Endodermal cell (in vitro differentiated cells): Measurements from ENCODE around the gene KCNAB2. TPM values are rescaled to one million over a fixed set of nuclear protein-coding genes. Genes with fewer than 3 reads are reported as not detected.

Source experiments
- DNase-seq: peaks from one replicate; pipeline ENCODE4 v3.0.0-alpha.2; 2017
- H3K27ac ChIP-seq: 2 replicates; pipeline ENCODE4 v1.5.1; 2013; ENCODE audit warnings: mild to moderate bottlenecking, low read depth, low read length, moderate library complexity
- H3K27me3 ChIP-seq: 2 replicates; pipeline ENCODE4 v1.6.1; 2013; ENCODE audit warnings: mild to moderate bottlenecking, low read length, moderate library complexity; ENCODE audit not compliant: insufficient read depth, control insufficient read depth, poor library complexity, severe bottlenecking
- H3K36me3 ChIP-seq: 2 replicates; pipeline ENCODE4 v1.7.0; 2013; ENCODE audit warnings: mild to moderate bottlenecking, low read length, moderate library complexity; ENCODE audit not compliant: control insufficient read depth, insufficient read depth
- H3K4me1 ChIP-seq: one replicate; pipeline ENCODE4 v1.7.0; 2013; ENCODE audit warnings: low read length; ENCODE audit not compliant: control insufficient read depth, insufficient read depth
- H3K4me3 ChIP-seq: 2 replicates; pipeline ENCODE4 v1.5.1; 2013; ENCODE audit warnings: mild to moderate bottlenecking, low read length, moderate library complexity
- H3K9ac ChIP-seq: 2 replicates; pipeline ENCODE4 v1.6.1; 2013; ENCODE audit warnings: mild to moderate bottlenecking, low read length, moderate library complexity; ENCODE audit not compliant: poor library complexity, severe bottlenecking; ENCODE audit errors: extremely low read depth
- H3K9me3 ChIP-seq: 2 replicates; pipeline ENCODE4 v1.6.1; 2013; ENCODE audit warnings: mild to moderate bottlenecking, low read length, moderate library complexity; ENCODE audit not compliant: control insufficient read depth
- H3K27ac Mint-ChIP-seq: 2 replicates; pipeline ENCODE4 v1.8.0; 2020; ENCODE audit warnings: mixed read lengths
- H3K27me3 Mint-ChIP-seq: 2 replicates; pipeline ENCODE4 v1.8.0; 2021; ENCODE audit warnings: mild to moderate bottlenecking, mixed read lengths; ENCODE audit not compliant: insufficient read depth
- H3K36me3 Mint-ChIP-seq: 2 replicates; pipeline ENCODE4 v1.8.0; 2020; ENCODE audit warnings: low read depth, mixed read lengths
- H3K4me1 Mint-ChIP-seq: 2 replicates; pipeline ENCODE4 v1.8.0; 2020; ENCODE audit warnings: mixed read lengths
- H3K4me3 Mint-ChIP-seq: 2 replicates; pipeline ENCODE4 v1.8.0; 2020; ENCODE audit warnings: mild to moderate bottlenecking, moderate library complexity, mixed read lengths
- H3K9me3 Mint-ChIP-seq: 2 replicates; pipeline ENCODE4 v1.8.0; 2020; ENCODE audit warnings: mild to moderate bottlenecking, mixed read lengths
- WGBS, 2 experiments: methylation state at CpG; one replicate each; pipeline versions ENCODE4 v1.1.5 to v1.1.7; 2013; ENCODE audit warnings: missing lambda C conversion rate in 2 of 2, mixed read lengths in 1 of 2; ENCODE audit not compliant: insufficient coverage in 1 of 2, insufficient read length in 1 of 2; 5-methylcytosine and 5-hydroxymethylcytosine counted together
- total RNA-seq, 2 donors: library from RNA; stranded (reverse); fragmentation: NEBNext Ultra II Directional in 1 of 2; extraction: Animal tissue kit (Norgen Biotek cat#: 25700) in 1 of 2; gene quantifications; 2 replicates in 1 of 2; 3 replicates in 1 of 2; pipeline ENCODE4 v1.2.1, GENCODE V29; 2021
- TF ChIP-seq, protein P1 (sequence below): fragments of 200-600 bp; sonication (generic); conservative IDR thresholded peaks from 2 replicates; pipeline ENCODE4 v1.5.0; 2021; ENCODE audit warnings: antibody characterized with exemption, mild to moderate bottlenecking

Gene KCNAB2
- total RNA-seq, 2 donors from 2014 or later = 14.9 to 22.9 TPM

GRCh38 chr1:6123083-6123482 lies 77.4 kb downstream of the KCNAB2 start:
- Mint-ChIP-seq H3K9me3 (no peaks in the 10 kb centered on the region), H3K27me3 (peaks cover 16% of the 10 kb centered on the region), H3K4me3 (no peak overlapping the region), H3K4me1 (no peaks in the 10 kb centered on the region), H3K27ac (no peak overlapping the region), H3K36me3 (no peaks in the 10 kb centered on the region)
- H3K36me3 ChIP-seq = no peaks in the 10 kb centered on the region
- no peaks in the 10 kb centered on the region for H3K4me1 ChIP-seq
- no peaks in the 10 kb centered on the region for H3K27me3 ChIP-seq
- DNase-seq = no peak
- TF ChIP-seq, protein P1, sequence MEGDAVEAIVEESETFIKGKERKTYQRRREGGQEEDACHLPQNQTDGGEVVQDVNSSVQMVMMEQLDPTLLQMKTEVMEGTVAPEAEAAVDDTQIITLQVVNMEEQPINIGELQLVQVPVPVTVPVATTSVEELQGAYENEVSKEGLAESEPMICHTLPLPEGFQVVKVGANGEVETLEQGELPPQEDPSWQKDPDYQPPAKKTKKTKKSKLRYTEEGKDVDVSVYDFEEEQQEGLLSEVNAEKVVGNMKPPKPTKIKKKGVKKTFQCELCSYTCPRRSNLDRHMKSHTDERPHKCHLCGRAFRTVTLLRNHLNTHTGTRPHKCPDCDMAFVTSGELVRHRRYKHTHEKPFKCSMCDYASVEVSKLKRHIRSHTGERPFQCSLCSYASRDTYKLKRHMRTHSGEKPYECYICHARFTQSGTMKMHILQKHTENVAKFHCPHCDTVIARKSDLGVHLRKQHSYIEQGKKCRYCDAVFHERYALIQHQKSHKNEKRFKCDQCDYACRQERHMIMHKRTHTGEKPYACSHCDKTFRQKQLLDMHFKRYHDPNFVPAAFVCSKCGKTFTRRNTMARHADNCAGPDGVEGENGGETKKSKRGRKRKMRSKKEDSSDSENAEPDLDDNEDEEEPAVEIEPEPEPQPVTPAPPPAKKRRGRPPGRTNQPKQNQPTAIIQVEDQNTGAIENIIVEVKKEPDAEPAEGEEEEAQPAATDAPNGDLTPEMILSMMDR = no peak
- H3K4me3 ChIP-seq = no peak overlapping the region
- H3K9ac ChIP-seq = no peak overlapping the region
- no peaks in the 10 kb centered on the region for H3K9me3 ChIP-seq
- WGBS, 2 experiments = 82 to 94% methylated on average over 3 to 7 of the region's 7 CpGs
- H3K27ac ChIP-seq = no peak overlapping the region

- H3K9ac ChIP-seq = no peak overlapping the region
- no peak overlapping the region for H3K4me3 ChIP-seq
- TF ChIP-seq, protein P1 = no peak
- no peak overlapping the region for H3K27ac Mint-ChIP-seq
- H3K36me3 ChIP-seq = no peaks in the 10 kb centered on the region
- no peaks in the 10 kb centered on the region for H3K4me1 Mint-ChIP-seq
- no peak overlapping the region for H3K4me3 Mint-ChIP-seq
- no peak for DNase-seq
- peaks cover 21% of the 10 kb centered on the region for H3K27me3 Mint-ChIP-seq
- H3K4me1 ChIP-seq = no peaks in the 10 kb centered on the region
- no peaks in the 10 kb centered on the region for H3K9me3 Mint-ChIP-seq
- WGBS, 2 experiments = 93 to 100% methylated on average over 1 to 10 of the region's 10 CpGs
- no peak overlapping the region for H3K27ac ChIP-seq
- H3K9me3 ChIP-seq = no peaks in the 10 kb centered on the region
- H3K36me3 Mint-ChIP-seq = no peaks in the 10 kb centered on the region
- no peaks in the 10 kb centered on the region for H3K27me3 ChIP-seq
These were observed 78.1 kb downstream of the KCNAB2 start for GRCh38 chr1:6123816-6124215.

- Histone ChIP-seq H3K4me1 (no peaks in the 10 kb centered on the region), H3K4me3 (no peak overlapping the region), H3K27me3 (no peaks in the 10 kb centered on the region), H3K36me3 (no peaks in the 10 kb centered on the region), H3K9ac (no peak overlapping the region), H3K27ac (no peak overlapping the region), H3K9me3 (no peaks in the 10 kb centered on the region)
- Mint-ChIP-seq H3K27ac (no peak overlapping the region), H3K9me3 (no peaks in the 10 kb centered on the region), H3K4me3 (no peak overlapping the region), H3K36me3 (no peaks in the 10 kb centered on the region), H3K27me3 (peaks cover 27% of the 10 kb centered on the region), H3K4me1 (no peaks in the 10 kb centered on the region)
- TF ChIP-seq, protein P1 = no peak
- DNase-seq = no peak
- 80 to 95% methylated on average over 1 to 12 of the region's 12 CpGs for WGBS, 2 experiments
These were observed 78.7 kb downstream of the KCNAB2 start for GRCh38 chr1:6124341-6124740.
